ENCODE data around the gene FAM20C.

- TF ChIP-seq CTCF (IDR thresholded peaks at IDR 0.05) (no peak), POLR2A (IDR thresholded peaks at IDR 0.05) (no peak), POLR2AphosphoS5 (IDR thresholded peaks at IDR 0.05; ENCODE audit: insufficient read depth in 1 of 2, low read depth in 1 of 2) (no peak)
Observed at GRCh38 chr7:211033-211714, 18.8 kb downstream of the FAM20C start.
